Stimulated activated CD4-positive, alpha-beta T cell treated with anti-CD3 and anti-CD28 coated beads, Interleukin-4, amount 100 ng/mL, for 4 hours (primary cell): ENCODE results near the gene FAM217A.

Experiments used
- DNase-seq, 2 experiments: peaks; one replicate each; pipeline ENCODE4 v3.0.0-alpha.2; 2020

The FAM217A gene

GRCh38 chr6:4021133-4021853 is 57.6 kb downstream of the FAM217A start:
- peak; percentile 83 to 88 for DNase-seq

- no peak for DNase-seq
Observed at GRCh38 chr6:4020822-4021132, 58.2 kb downstream of the FAM217A start.

GRCh38 chr6:4018924-4019236 is 60.1 kb downstream of the FAM217A start:
- DNase-seq: no peak
